GM19397 (cell line): Measurements from ENCODE around the gene RALGPS1.

Experiments used
- ATAC-seq: cut with Tn5 transposase; IDR thresholded peaks from one replicate; pipeline ENCODE4 v1.9.1; 2021; ENCODE audit warnings: mild to moderate bottlenecking, moderate library complexity; ENCODE audit not compliant: unreplicated experiment

RALGPS1 gene

DNA sequence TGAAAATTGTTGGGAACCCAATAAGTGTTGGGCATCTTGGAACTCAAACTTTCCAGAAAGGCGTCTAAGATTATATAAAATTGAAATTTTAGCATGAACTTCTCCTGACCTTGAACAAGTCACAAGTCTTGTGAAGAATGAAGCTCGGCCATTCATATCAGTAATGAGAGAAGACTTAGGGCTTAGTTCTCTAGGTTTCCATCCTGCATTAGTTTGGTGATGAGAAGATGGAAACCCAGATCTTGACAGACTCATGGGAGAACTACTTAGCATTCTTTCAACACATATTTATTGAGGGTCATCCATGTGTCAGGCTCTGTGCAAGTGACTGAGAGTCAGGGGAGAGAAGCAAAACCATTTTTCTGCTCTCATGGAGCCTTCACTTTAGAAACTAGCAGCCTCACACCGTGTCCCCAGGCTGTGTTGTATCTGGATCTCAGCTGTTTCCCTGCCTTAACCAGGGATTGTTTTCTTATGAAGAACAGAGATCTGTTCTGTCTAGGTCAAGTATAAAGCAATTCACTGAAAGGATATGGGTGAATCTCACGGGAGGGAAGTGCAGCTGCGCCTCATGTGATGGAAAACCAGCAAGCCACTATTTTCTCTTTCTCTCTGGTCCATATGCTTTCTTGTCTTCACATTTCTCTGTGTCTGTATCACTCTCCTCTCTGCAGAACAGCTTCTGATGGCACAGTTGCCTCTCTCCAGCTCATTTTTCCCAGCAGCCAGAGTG is 353.4 kb downstream of the RALGPS1 start:
- ATAC-seq: no peak

DNA sequence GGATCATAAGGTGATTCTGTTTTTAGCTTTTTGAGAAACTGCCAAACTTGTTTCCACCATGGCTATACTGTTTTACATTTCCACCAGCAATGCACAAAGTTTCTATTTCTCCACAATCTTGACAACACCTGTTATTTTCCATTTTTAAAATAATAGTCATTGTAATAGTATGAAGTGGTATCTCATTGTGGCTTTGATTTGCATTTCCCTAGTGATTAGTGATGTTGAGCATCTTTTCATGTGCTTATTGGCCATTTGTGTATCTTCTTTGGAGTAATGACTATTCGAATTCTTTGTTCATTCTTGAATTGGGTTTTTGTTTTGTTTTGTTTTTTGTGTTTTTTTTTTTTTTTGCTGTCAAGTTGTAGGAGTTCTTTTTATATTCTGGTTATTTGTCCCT is 354.9 kb downstream of the RALGPS1 start:
- ATAC-seq: no peak
